ENCODE results near the gene MBTPS1. TPM values are rescaled to one million over a fixed set of nuclear protein-coding genes. Genes with fewer than 3 reads are reported as not detected.

The MBTPS1 gene
- polyA plus RNA-seq (2012; ENCODE audit: missing spikeins) = 24.6 TPM

DNA sequence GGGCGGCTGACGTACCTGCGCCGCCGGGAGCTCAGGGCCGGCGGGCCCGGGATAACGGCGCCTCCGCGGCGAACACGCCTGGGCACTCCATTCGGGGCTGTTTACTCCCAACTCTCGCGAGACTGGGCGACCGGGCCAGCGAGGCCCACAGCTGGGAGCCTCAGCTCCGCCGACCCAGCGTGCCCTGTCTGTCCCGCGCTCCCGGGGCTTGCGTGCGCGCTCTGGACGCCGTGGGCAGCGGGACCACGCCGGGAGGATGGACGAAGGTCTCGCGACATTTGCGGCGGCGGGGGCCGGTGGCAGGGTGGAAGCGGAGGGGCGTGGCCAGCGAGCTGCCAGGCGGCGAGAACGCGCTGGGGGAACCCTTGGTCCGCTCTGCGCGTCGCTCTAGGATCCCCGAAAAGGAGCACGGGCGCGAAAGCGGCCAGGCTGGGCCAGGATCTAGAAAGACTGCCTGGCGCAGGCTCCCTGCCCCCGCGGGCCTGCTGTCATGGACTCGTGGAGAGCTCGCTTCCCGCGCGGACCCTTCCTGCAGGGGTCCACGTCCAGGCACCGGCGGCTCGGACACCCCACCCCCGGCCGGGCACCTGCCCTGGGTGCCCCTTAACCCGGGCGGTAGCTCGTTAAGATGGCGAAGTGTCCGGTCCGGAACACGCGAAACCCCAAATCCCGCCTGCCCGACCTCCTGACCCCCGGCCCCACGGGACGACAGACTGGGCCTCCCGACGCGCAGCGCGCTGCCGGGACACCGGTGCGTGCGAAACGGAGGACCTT is at the start of gene MBTPS1:
Gene MBTPS1, minus strand, starts transcription at position 223 of the 774 bp plus-strand sequence. CDS start 15,159 bp downstream, outside the sequence.
- FAIRE-seq = peak; percentile 95

DNA sequence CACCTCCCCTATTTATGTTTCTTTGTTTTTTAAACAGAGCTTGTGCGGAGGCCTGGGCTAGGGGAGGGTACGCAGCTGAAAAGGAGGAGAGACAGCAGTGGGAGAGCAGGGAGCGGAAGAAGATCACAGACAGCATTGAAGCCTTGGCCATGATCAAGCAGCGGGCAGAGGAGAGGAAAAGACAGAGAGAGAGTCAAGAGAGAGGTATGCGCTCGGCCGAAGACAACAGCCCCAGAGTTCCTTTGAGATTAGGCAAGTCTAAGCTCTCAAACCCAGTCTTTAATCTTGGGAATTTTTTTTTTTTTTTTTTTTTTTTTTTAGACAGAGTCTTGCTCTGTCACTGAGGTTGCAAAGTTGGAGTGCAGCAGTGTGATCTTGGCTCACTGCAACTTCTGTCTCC is 49.0 kb upstream of the MBTPS1 start:
- TF ChIP-seq POLR2AphosphoS5 (IDR thresholded peaks at IDR 0.05; ENCODE audit: low read depth, low read length) = no peak
- TF ChIP-seq POLR2A (IDR thresholded peaks at IDR 0.05; ENCODE audit: low read depth, low read length) = no peak
- DNase-seq (ENCODE audit: insufficient read length) (no peak), FAIRE-seq (no peak)

More for the DNA sequence above, at the start of gene MBTPS1:
- TF ChIP-seq TAF1 (IDR thresholded peaks at IDR 0.05; ENCODE audit: borderline replicate concordance, low read depth, low read length) = peak; percentile 61; the same call in 1 of the 2 replicates
- peak; percentile 86 for TF ChIP-seq POLR2A (IDR thresholded peaks at IDR 0.05; ENCODE audit: low read depth, low read length)
- TF ChIP-seq POLR2AphosphoS5 (IDR thresholded peaks at IDR 0.05; ENCODE audit: low read depth, low read length) = peak; percentile 78
- peak; percentile 91 for DNase-seq (ENCODE audit: insufficient read length)

GRCh38 chr16:84161801-84162200 is 45.1 kb upstream of the MBTPS1 start:
- TF ChIP-seq POLR2A (IDR thresholded peaks at IDR 0.05; ENCODE audit: low read depth, low read length) (no peak), POLR2AphosphoS5 (IDR thresholded peaks at IDR 0.05; ENCODE audit: low read depth, low read length) (no peak), TAF1 (IDR thresholded peaks at IDR 0.05; ENCODE audit: borderline replicate concordance, low read depth, low read length) (no peak)
- FAIRE-seq (no peak), DNase-seq (ENCODE audit: insufficient read length) (no peak)

DNA sequence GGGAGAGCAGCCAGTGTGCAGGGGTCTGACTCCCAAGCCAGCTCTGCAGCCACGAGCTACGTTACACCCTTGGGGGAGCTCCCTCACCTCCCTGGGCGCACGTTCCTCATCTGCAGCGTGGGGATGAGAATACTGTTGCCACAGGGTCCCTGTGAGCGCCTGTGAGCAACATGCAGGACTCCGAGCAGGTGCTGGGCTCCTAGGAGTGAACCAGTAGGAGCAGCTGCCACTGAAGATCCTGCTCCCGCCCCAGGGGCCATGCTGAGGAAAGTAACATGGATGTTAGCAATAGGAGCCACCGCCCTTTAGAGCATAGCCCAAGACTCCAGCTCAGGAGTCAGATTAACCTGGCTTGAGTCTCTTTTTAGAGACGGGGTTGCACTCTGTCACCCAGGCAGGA is 44.3 kb upstream of the MBTPS1 start:
- TF ChIP-seq TAF1 (IDR thresholded peaks at IDR 0.05; ENCODE audit: borderline replicate concordance, low read depth, low read length) = no peak
- TF ChIP-seq POLR2AphosphoS5 (IDR thresholded peaks at IDR 0.05; ENCODE audit: low read depth, low read length) = no peak
- TF ChIP-seq POLR2A (IDR thresholded peaks at IDR 0.05; ENCODE audit: low read depth, low read length) = no peak
- FAIRE-seq = no peak
- DNase-seq (ENCODE audit: insufficient read length) = no peak

GRCh38 chr16:84159800-84160199 is 43.1 kb upstream of the MBTPS1 start:
- FAIRE-seq (no peak), DNase-seq (ENCODE audit: insufficient read length) (no peak)
- no peak for TF ChIP-seq TAF1 (IDR thresholded peaks at IDR 0.05; ENCODE audit: borderline replicate concordance, low read depth, low read length)
- no peak for TF ChIP-seq POLR2AphosphoS5 (IDR thresholded peaks at IDR 0.05; ENCODE audit: low read depth, low read length)
- no peak for TF ChIP-seq POLR2A (IDR thresholded peaks at IDR 0.05; ENCODE audit: low read depth, low read length)

GRCh38 chr16:84159007-84159406 is 42.3 kb upstream of the MBTPS1 start:
- TF ChIP-seq TAF1 (IDR thresholded peaks at IDR 0.05; ENCODE audit: borderline replicate concordance, low read depth, low read length) = no peak
- no peak for TF ChIP-seq POLR2AphosphoS5 (IDR thresholded peaks at IDR 0.05; ENCODE audit: low read depth, low read length)
- TF ChIP-seq POLR2A (IDR thresholded peaks at IDR 0.05; ENCODE audit: low read depth, low read length) = no peak
- DNase-seq (ENCODE audit: insufficient read length) (no peak), FAIRE-seq (no peak)

DNA sequence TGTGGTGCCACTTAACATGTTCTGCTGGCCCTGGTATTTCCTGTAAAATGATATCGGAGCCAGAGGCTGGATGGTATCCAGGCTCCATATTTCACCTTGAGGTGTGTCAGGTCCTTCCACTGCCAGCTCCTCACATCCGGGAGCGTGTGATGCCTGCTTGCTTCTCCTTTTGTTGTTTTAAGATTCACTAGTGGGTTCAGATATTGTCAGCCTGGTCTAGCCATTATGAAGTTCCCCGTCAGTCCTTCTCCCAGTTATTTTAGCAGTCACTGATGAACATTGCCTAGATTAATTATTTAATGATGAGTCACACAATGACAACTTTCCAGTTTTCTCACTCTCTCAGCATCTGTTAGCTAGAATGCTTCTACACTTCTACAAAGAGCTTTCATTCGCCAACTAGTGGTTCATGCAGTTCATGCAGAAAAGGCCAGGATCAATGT is 39.6 kb upstream of the MBTPS1 start:
- no peak for TF ChIP-seq POLR2A (IDR thresholded peaks at IDR 0.05; ENCODE audit: low read depth, low read length)
- DNase-seq (ENCODE audit: insufficient read length) (no peak), FAIRE-seq (no peak)

DNA sequence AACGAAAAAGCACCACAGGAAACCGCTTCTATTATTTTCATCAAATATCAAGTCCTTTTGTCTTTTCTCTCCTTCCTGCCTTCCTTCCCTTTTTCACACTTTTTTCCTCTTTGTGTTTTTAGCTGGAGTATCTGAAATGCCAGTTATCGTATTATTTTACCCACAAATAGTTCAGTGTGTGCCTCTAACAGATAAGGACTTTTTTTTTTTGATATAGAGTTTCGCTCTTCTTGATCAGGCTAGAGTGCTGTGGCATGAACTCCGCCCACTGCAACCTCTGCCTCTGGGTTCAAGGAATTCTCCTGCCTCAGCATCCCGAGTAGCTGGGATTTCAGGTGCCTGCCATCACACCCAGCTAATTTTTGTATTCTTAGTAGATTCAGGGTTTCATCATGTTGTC is 39.0 kb upstream of the MBTPS1 start:
- DNase-seq (ENCODE audit: insufficient read length) = no peak
- no peak for FAIRE-seq
- TF ChIP-seq TAF1 (IDR thresholded peaks at IDR 0.05; ENCODE audit: borderline replicate concordance, low read depth, low read length) (no peak), POLR2A (IDR thresholded peaks at IDR 0.05; ENCODE audit: low read depth, low read length) (no peak), POLR2AphosphoS5 (IDR thresholded peaks at IDR 0.05; ENCODE audit: low read depth, low read length) (no peak)

GRCh38 chr16:84155226-84155625 is 38.5 kb upstream of the MBTPS1 start:
- FAIRE-seq = no peak
- no peak for DNase-seq (ENCODE audit: insufficient read length)

DNA sequence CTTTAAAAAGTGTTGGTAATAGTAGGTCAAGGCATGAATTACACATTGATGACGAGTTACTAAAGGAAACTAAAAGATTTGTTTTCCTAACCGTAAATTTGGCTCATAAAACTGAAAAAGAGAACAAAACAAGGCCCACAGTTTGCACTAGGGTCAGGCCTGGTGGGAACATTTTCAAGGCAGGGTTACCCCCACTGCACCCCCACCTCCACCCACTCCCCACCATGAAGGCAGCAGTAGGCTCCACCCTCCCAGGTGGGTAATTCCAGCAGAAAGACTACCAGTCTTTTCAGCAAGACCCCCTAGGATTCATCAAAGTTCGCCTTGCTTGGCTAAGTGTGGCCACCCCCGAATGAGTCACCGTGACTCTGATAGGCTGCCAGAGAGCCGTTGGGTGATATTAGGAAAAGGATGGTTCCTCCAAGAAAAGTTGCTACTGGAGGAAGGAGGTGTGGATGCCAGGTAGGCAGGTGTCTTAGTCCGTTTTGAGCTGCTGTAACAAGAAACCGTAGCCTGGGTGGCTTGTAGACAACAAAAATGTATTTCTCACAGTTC is 37.0 kb upstream of the MBTPS1 start:
- FAIRE-seq = no peak
- DNase-seq (ENCODE audit: insufficient read length) = no peak
- TF ChIP-seq POLR2AphosphoS5 (IDR thresholded peaks at IDR 0.05; ENCODE audit: low read depth, low read length) (no peak), TAF1 (IDR thresholded peaks at IDR 0.05; ENCODE audit: borderline replicate concordance, low read depth, low read length) (no peak), POLR2A (IDR thresholded peaks at IDR 0.05; ENCODE audit: low read depth, low read length) (no peak)

More at GRCh38 chr16:84155226-84155625, 38.5 kb upstream of the MBTPS1 start:
- TF ChIP-seq TAF1 (IDR thresholded peaks at IDR 0.05; ENCODE audit: borderline replicate concordance, low read depth, low read length) = no peak
- no peak for TF ChIP-seq POLR2A (IDR thresholded peaks at IDR 0.05; ENCODE audit: low read depth, low read length)
- no peak for TF ChIP-seq POLR2AphosphoS5 (IDR thresholded peaks at IDR 0.05; ENCODE audit: low read depth, low read length)

DNA sequence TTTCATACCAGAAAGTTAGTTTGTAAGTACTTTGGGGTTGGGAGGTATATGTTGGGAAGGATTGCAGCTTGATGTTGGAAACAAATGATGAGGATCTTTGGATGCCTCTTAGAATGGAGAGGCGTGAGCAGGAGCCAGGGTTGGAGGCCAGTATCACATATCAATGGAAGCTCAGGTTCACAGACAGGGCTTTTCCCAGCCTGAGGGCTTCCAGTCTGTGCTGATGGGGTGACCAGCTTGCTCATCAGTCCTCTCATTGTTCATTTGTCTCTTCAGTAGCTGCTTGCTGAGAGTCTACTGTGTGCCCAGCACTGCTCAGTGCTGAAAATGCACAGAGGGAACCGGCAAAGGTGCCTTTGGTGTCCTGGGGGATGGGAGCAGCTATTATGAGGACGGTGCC is 34.2 kb upstream of the MBTPS1 start:
- no peak for FAIRE-seq
- no peak for DNase-seq (ENCODE audit: insufficient read length)
- no peak for TF ChIP-seq TAF1 (IDR thresholded peaks at IDR 0.05; ENCODE audit: borderline replicate concordance, low read depth, low read length)
